ENCODE measurements around the gene RGSL1.

The RGSL1 gene

DNA sequence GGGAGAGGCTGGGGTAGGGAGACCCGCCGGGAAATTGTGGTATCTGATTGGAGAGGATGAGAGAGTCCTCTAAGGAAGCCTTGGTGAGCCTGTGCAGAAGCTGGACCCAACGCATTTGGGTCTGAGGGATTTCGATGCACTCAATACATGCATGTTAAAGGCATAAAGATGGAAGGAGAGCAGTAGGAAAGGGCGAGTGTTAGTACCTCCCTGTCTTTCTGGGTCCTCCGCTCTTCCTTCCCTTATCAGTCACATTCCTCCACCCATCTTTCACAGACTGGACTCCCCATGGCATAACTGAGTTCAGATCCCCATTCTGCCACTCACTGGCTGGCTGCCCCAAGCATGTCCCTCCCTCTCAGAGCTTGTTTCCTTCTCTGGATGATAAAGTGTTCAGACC is 147.0 kb downstream of the RGSL1 start:
- FAIRE-seq (no peak), DNase-seq (ENCODE audit: insufficient read length, low spot score) (no peak)
- TF ChIP-seq, protein P1, sequence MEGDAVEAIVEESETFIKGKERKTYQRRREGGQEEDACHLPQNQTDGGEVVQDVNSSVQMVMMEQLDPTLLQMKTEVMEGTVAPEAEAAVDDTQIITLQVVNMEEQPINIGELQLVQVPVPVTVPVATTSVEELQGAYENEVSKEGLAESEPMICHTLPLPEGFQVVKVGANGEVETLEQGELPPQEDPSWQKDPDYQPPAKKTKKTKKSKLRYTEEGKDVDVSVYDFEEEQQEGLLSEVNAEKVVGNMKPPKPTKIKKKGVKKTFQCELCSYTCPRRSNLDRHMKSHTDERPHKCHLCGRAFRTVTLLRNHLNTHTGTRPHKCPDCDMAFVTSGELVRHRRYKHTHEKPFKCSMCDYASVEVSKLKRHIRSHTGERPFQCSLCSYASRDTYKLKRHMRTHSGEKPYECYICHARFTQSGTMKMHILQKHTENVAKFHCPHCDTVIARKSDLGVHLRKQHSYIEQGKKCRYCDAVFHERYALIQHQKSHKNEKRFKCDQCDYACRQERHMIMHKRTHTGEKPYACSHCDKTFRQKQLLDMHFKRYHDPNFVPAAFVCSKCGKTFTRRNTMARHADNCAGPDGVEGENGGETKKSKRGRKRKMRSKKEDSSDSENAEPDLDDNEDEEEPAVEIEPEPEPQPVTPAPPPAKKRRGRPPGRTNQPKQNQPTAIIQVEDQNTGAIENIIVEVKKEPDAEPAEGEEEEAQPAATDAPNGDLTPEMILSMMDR (IDR thresholded peaks at IDR 0.05; ENCODE audit: insufficient read depth, missing control alignments) = no peak

DNA sequence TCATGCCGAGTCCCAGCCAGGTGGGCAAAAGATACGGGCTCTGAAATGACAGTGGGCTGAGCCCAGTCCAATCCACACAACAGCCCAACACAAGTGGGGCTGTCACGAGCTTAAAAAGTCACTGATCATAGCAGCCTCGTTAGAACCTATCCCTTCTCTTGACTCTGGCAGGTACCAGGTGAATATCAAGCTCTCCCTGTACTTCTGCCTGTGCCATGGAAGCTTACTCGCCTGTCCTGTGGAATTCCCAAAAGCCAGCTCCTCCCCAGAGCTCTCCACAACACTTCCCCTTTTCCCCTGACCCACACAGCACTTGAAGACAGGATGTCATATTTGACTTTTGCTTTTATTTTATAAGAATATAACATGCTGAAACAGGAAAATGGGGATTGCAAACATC is 148.3 kb downstream of the RGSL1 start:
- TF ChIP-seq, protein P1 (IDR thresholded peaks at IDR 0.05; ENCODE audit: insufficient read depth, missing control alignments) = no peak
- DNase-seq (ENCODE audit: insufficient read length, low spot score) (no peak), FAIRE-seq (no peak)

DNA sequence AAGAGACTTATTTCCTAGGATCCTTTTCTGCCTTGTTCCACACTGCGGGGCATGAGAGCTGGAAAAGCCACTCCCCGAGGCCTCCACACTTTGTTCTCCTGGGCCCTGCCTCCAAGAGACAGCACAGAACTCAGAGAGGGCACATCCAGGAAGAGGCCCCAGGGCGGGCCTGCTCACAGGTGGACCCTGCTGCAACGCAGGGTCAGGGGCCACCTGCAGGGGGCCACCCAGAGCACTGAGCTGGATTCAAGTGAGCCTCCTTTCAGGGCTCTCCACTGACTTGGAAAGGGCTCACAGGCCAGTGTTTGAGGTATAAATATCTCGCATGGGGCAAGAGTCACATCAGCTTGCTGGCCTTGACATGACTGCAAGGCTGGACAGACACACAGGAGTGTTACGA is 149.4 kb downstream of the RGSL1 start:
- FAIRE-seq (no peak), DNase-seq (ENCODE audit: insufficient read length, low spot score) (no peak)
- TF ChIP-seq, protein P1 (IDR thresholded peaks at IDR 0.05; ENCODE audit: insufficient read depth, missing control alignments) = peak; percentile 32

DNA sequence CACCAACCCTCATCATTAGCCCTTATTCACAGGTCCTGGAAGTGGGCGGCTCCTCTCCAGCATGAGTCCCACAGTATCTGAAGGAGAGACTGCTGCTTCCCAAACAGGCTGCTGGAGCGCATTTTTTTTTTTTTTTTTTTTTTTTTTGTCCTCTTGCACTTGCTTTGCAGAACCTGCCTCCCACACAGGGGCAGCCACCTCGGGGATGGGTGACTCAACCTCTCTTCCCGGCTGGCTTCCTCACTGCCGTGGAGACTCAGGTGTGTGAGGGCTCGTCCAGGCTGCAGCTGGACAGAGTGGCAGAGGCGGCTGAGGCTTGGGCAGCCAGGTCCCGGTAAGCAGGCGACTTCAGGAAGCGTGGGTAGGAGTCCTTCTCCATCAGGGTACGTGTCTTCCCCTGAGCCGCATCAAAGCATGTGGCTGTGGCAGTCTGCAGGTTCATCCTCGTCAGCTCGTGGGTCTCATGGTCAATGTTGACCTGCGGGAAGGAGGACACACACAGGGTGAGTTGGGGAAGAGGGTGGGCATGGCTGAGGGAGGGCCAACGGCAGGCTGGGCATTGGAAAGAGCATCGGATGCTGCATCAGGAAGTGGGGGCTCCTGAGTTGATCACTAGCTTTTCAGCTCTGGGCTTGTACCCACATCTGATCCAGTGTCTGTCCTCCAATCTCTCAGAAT is 150.2 kb downstream of the RGSL1 start:
- TF ChIP-seq, protein P1 (IDR thresholded peaks at IDR 0.05; ENCODE audit: insufficient read depth, missing control alignments) = no peak
- DNase-seq (ENCODE audit: insufficient read length, low spot score) (no peak), FAIRE-seq (no peak)

DNA sequence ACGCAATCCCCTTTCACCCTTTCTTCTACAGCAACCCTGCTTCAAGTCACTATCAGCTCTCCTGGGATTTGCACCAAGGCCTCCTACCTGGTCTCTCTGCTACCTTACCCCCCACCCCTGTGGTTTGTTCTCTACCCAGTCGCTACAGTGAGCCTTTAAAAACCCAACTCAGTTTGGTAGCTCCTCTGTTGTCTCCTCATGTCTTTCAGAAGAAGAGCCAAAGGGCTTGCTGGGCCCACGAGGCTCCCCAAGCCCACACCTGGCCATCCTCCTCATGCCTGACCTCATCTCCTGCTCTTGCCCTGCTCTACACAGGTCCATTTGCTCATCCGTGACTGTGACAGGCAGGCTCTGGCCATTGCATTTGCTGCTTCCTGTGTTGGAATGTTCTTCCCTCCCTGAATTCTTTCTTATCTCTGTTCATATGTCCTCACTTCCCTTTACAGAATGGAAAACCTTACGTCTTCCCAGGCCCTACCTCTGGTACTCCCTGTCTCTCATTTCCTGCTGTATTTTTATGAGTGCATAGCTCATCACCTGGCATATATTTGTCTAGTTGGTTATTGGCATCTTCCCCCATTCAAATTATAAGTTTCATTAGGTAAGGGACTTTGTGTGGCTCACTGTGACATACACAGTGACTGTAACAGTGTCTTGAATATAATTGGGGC is 150.9 kb downstream of the RGSL1 start:
- FAIRE-seq = no peak
- no peak for DNase-seq (ENCODE audit: insufficient read length, low spot score)
- TF ChIP-seq, protein P1 (IDR thresholded peaks at IDR 0.05; ENCODE audit: insufficient read depth, missing control alignments) = no peak

DNA sequence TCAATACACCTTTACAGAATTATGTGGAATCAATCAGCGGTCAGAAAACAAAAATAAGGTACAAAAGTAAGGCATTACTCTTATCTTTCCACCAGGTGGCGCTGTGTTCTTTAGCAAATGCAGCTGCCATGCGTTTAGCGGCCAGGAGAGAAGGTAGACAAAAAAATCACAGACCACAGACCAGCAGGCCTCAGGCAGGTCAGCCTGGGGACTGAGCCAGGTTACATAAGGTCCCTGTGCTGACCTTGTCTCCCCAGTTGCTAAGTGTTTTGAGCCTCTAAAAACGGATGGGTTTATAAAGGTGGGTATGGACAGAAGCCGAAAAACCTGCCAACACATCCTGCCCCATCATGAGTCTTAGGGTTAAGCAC is 151.5 kb downstream of the RGSL1 start:
- FAIRE-seq (no peak), DNase-seq (ENCODE audit: insufficient read length, low spot score) (peak; percentile 86)
- TF ChIP-seq, protein P1 (IDR thresholded peaks at IDR 0.05; ENCODE audit: insufficient read depth, missing control alignments) = peak; percentile 97

DNA sequence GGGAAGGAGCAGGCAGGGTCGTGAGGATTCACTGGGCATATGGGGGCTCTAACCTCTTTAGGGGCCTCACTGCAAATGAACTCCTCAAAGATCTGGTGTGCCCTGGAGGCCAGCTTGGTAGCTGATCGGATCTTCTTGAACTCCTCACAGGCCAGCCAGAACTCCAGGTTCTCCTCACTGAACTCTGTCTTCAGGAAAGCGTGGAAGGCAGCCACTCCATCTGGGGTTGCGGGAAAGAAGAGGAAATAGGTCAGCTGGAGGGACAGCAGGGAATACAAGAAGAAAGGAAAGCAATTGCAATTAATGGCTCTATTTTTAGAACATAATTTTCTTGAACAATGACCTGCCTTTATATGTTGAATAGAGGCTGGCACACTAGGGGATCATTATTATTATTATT is 152.0 kb downstream of the RGSL1 start:
- TF ChIP-seq, protein P1 (IDR thresholded peaks at IDR 0.05; ENCODE audit: insufficient read depth, missing control alignments) = no peak
- no peak for FAIRE-seq
- DNase-seq (ENCODE audit: insufficient read length, low spot score) = no peak

All from D721Med (cell line).